Neuronal stem cell (in vitro differentiated cells): ENCODE data around the gene PGM2L1.
A peak's percentile ranks its signal among the peaks of the same experiment; 100 is the strongest.

Source experiments
- DNase-seq: peaks from one replicate; pipeline ENCODE4 v3.0.0-alpha.2; 2013; ENCODE audit warnings: low spot score
- H2AFZ ChIP-seq: one replicate; pipeline ENCODE4 v1.6.1; 2013; ENCODE audit warnings: mild to moderate bottlenecking, low read length, inconsistent platforms
- H2AK5ac ChIP-seq: 2 replicates; pipeline ENCODE4 v1.6.1; 2013; ENCODE audit warnings: low read depth, mild to moderate bottlenecking, inconsistent platforms, low read length, moderate library complexity, mixed read lengths
- H2BK120ac ChIP-seq: 2 replicates; pipeline ENCODE4 v1.6.1; 2013; ENCODE audit warnings: low read depth, mild to moderate bottlenecking, inconsistent platforms, low read length, moderate library complexity, mixed read lengths
- H2BK12ac ChIP-seq: one replicate; pipeline ENCODE4 v1.6.1; 2013; ENCODE audit warnings: low read length, inconsistent platforms
- H2BK15ac ChIP-seq: 2 replicates; pipeline ENCODE4 v1.6.1; 2013; ENCODE audit warnings: mild to moderate bottlenecking, low read length, inconsistent platforms, mixed read lengths
- H2BK5ac ChIP-seq: one replicate; pipeline ENCODE4 v1.6.1; 2013; ENCODE audit warnings: inconsistent platforms, mild to moderate bottlenecking, low read length, moderate library complexity
- H3K14ac ChIP-seq: one replicate; pipeline ENCODE4 v1.6.1; 2013; ENCODE audit warnings: low read length, inconsistent platforms
- H3K18ac ChIP-seq: 2 replicates; pipeline ENCODE4 v1.6.1; 2013; ENCODE audit warnings: low read length, inconsistent platforms
- H3K23ac ChIP-seq: 2 replicates; pipeline ENCODE4 v1.6.1; 2013; ENCODE audit warnings: low read depth, mild to moderate bottlenecking, mixed read lengths, low read length, inconsistent platforms; ENCODE audit not compliant: poor library complexity
- H3K27ac ChIP-seq: replicated peaks from 3 replicates; pipeline ENCODE4 v1.5.1; 2013; ENCODE audit warnings: low read length, inconsistent platforms
- H3K27me3 ChIP-seq, 3 experiments: 2 replicates each; pipeline ENCODE4 v1.6.1; 2013; ENCODE audit warnings: low read length in 3 of 3, mild to moderate bottlenecking in 2 of 3, inconsistent platforms in 1 of 3, low read depth in 1 of 3, mixed read lengths in 1 of 3, moderate library complexity in 1 of 3; ENCODE audit not compliant: control insufficient read depth in 3 of 3, insufficient read depth in 3 of 3
- H3K36me3 ChIP-seq, 2 donors: replicated peaks in 1 of 2; 2 replicates each; pipeline ENCODE4 v1.6.1; 2013; ENCODE audit warnings: low read length in 2 of 2; ENCODE audit not compliant: control insufficient read depth in 2 of 2, insufficient read depth in 2 of 2
- H3K4ac ChIP-seq: 2 replicates; pipeline ENCODE4 v1.6.1; 2013; ENCODE audit warnings: inconsistent platforms, mild to moderate bottlenecking, low read length, moderate library complexity
- H3K4me1 ChIP-seq, 2 donors: 1 replicate in 1 of 2; 2 replicates in 1 of 2; pipeline ENCODE4 v1.6.1; 2013; ENCODE audit warnings: low read length in 2 of 2, low read depth in 1 of 2; ENCODE audit not compliant: control insufficient read depth in 2 of 2, insufficient read depth in 1 of 2
- H3K4me2 ChIP-seq: one replicate; pipeline ENCODE4 v1.6.1; 2013; ENCODE audit warnings: mild to moderate bottlenecking, low read length, inconsistent platforms; ENCODE audit not compliant: insufficient read depth, poor library complexity, severe bottlenecking
- H3K4me3 ChIP-seq, 2 donors: 2 replicates each; pipeline ENCODE4 v1.5.1; 2013; ENCODE audit warnings: low read length in 2 of 2, mild to moderate bottlenecking in 2 of 2, inconsistent platforms in 1 of 2, moderate library complexity in 1 of 2
- H3K79me1 ChIP-seq: one replicate; pipeline ENCODE4 v1.6.1; 2013; ENCODE audit warnings: low read depth, mild to moderate bottlenecking, inconsistent platforms, low read length, moderate library complexity
- H3K9ac ChIP-seq: one replicate; pipeline ENCODE4 v1.6.1; 2013; ENCODE audit warnings: mild to moderate bottlenecking, low read depth, low read length, inconsistent platforms; ENCODE audit not compliant: poor library complexity
- H3K9me3 ChIP-seq, 2 donors: replicated peaks in 1 of 2; 2 replicates each; pipeline versions ENCODE3 to v1.6.1; 2013; ENCODE audit warnings: low read length in 2 of 2, mild to moderate bottlenecking in 2 of 2, inconsistent platforms in 1 of 2, low read depth in 1 of 2, mixed read lengths in 1 of 2, moderate library complexity in 1 of 2; ENCODE audit not compliant: control insufficient read depth in 2 of 2, insufficient read depth in 1 of 2
- H4K8ac ChIP-seq: one replicate; pipeline ENCODE4 v1.6.1; 2013; ENCODE audit warnings: low read depth, mild to moderate bottlenecking, inconsistent platforms, low read length, moderate library complexity
- H4K91ac ChIP-seq: one replicate; pipeline ENCODE4 v1.6.1; 2013; ENCODE audit warnings: low read length, low read depth, mild to moderate bottlenecking, inconsistent platforms; ENCODE audit not compliant: poor library complexity
- WGBS, 2 donors: extraction: QIAGEN DNeasy Blood & Tissue Kit; methylation state at CpG; one replicate each; pipeline ENCODE4 v1.1.7; 2013; ENCODE audit warnings: missing lambda C conversion rate in 2 of 2, mixed read lengths in 1 of 2; ENCODE audit not compliant: insufficient read length in 2 of 2, insufficient replicate concordance in 1 of 2; ENCODE audit errors: extremely low coverage in 2 of 2; 5-methylcytosine and 5-hydroxymethylcytosine counted together

Gene PGM2L1

GRCh38 chr11:74412733-74413359 is 14.6 kb upstream of the PGM2L1 start:
- Histone ChIP-seq H2BK15ac (no peak overlapping the region), H2BK120ac (no peak overlapping the region), H3K23ac (no peak overlapping the region), H3K36me3 (no peaks in the 10 kb centered on the region), H3K14ac (no peak overlapping the region), H3K9ac (no peak overlapping the region), H2AFZ (no peak overlapping the region), H4K91ac (no peak overlapping the region), H3K27ac (no peak overlapping the region), H2BK5ac (no peak overlapping the region), H3K9me3 (no peaks in the 10 kb centered on the region), H3K18ac (no peak overlapping the region), H3K4me1 (peaks cover 4 to 5% of the 10 kb centered on the region in 2 donors), H2BK12ac (no peak overlapping the region), H3K4ac (no peak overlapping the region), H3K4me2 (no peak overlapping the region), H3K4me3 (no peak overlapping the region), H2AK5ac (no peak overlapping the region), H3K79me1 (no peaks in the 10 kb centered on the region), H3K27me3 (no peaks in the 10 kb centered on the region), H4K8ac (no peak overlapping the region)
- DNase-seq, result no peak
- no CpG with 5 or more reads among the region's 11 CpGs for WGBS, 2 donors

- Histone ChIP-seq H3K18ac (no peak overlapping the region), H3K4me2 (no peak overlapping the region), H3K36me3 (no peaks in the 10 kb centered on the region), H3K9me3 (no peaks in the 10 kb centered on the region), H3K4me3 (no peak overlapping the region), H2BK15ac (no peak overlapping the region), H2BK5ac (no peak overlapping the region), H3K4me1 (no peaks in the 10 kb centered on the region), H3K27ac (no peak overlapping the region), H3K4ac (no peak overlapping the region), H3K79me1 (no peaks in the 10 kb centered on the region), H2BK120ac (no peak overlapping the region), H4K91ac (no peak overlapping the region), H2BK12ac (no peak overlapping the region), H2AFZ (no peak overlapping the region), H3K27me3 (no peaks in the 10 kb centered on the region), H2AK5ac (no peak overlapping the region), H3K23ac (no peak overlapping the region), H4K8ac (no peak overlapping the region), H3K14ac (no peak overlapping the region), H3K9ac (no peak overlapping the region)
- WGBS, 2 donors, result no CpG with 5 or more reads among the region's 2 CpGs
- DNase-seq, result no peak
Observed at GRCh38 chr11:74412321-74412720, 14.1 kb upstream of the PGM2L1 start.

- no peak overlapping the region for H2AK5ac ChIP-seq
Observed at GRCh38 chr11:74409633-74410032, 11.4 kb upstream of the PGM2L1 start.

GRCh38 chr11:74403607-74404321 is 5.5 kb upstream of the PGM2L1 start:
- Histone ChIP-seq H3K4ac (no peak overlapping the region), H2BK15ac (no peak overlapping the region), H2BK12ac (no peak overlapping the region), H2BK120ac (no peak overlapping the region), H3K27me3 (peaks cover 0 to 4% (median 0%) of the 10 kb centered on the region in 3 experiments), H3K36me3 (no peaks in the 10 kb centered on the region), H2BK5ac (no peak overlapping the region), H3K23ac (no peak overlapping the region), H3K27ac (no peak overlapping the region), H3K4me1 (no peaks in the 10 kb centered on the region), H3K4me3 (no peak overlapping the region), H3K14ac (no peak overlapping the region), H2AFZ (peak overlapping the region; percentile 70), H3K9ac (no peak overlapping the region), H2AK5ac (no peak overlapping the region), H3K18ac (no peak overlapping the region), H3K4me2 (no peak overlapping the region), H3K9me3 (no peaks in the 10 kb centered on the region), H4K91ac (no peak overlapping the region), H4K8ac (no peak overlapping the region), H3K79me1 (no peaks in the 10 kb centered on the region)
- no CpG with 5 or more reads among the region's 4 CpGs for WGBS, 2 donors
- no peak for DNase-seq

More at GRCh38 chr11:74409633-74410032, 11.4 kb upstream of the PGM2L1 start:
- H3K14ac ChIP-seq, result no peak overlapping the region
- H3K18ac ChIP-seq, result no peak overlapping the region
- H2AFZ ChIP-seq, result no peak overlapping the region
- no peak overlapping the region for H4K8ac ChIP-seq
- H3K23ac ChIP-seq, result no peak overlapping the region
- no peaks in the 10 kb centered on the region for H3K4me1 ChIP-seq
- H3K4me3 ChIP-seq, result no peak overlapping the region
- no CpG with 5 or more reads among the region's 2 CpGs for WGBS, 2 donors
- H2BK5ac ChIP-seq, result no peak overlapping the region
- H3K79me1 ChIP-seq, result no peaks in the 10 kb centered on the region
- H3K9ac ChIP-seq, result no peak overlapping the region
- H3K36me3 ChIP-seq, result no peaks in the 10 kb centered on the region
- no peak overlapping the region for H3K4me2 ChIP-seq
- H3K4ac ChIP-seq, result no peak overlapping the region
- no peak overlapping the region for H4K91ac ChIP-seq
- peaks cover 0 to 4% (median 0%) of the 10 kb centered on the region in 3 experiments for H3K27me3 ChIP-seq
- no peak overlapping the region for H2BK120ac ChIP-seq
- H2BK15ac ChIP-seq, result no peak overlapping the region
- H3K9me3 ChIP-seq, result no peaks in the 10 kb centered on the region
- no peak for DNase-seq
- no peak overlapping the region for H2BK12ac ChIP-seq
- H3K27ac ChIP-seq, result no peak overlapping the region
